IPS-18c (cell line): ENCODE data around the gene GTF2H4.

Experiments
- H3K4me3 ChIP-seq: 2 replicates; pipeline ENCODE4 v1.7.0; 2013; ENCODE audit warnings: low read depth, mild to moderate bottlenecking, low read length, moderate library complexity; ENCODE audit not compliant: insufficient read depth
- H3K9me3 ChIP-seq: one replicate; pipeline ENCODE4 v1.6.1; 2013; ENCODE audit warnings: mild to moderate bottlenecking, low read length, moderate library complexity; ENCODE audit not compliant: control insufficient read depth, insufficient read depth

GTF2H4 gene

GRCh38 chr6:30931969-30932645 lies 24.1 kb downstream of the GTF2H4 start, which contains the start of gene SFTA2:
Gene SFTA2 (minus strand): TSS chr6:30932170. CDS start chr6:30932096, 74 bp downstream.
- Histone ChIP-seq H3K9me3 (peaks cover 2% of the 10 kb centered on the region), H3K4me3 (no peak within 1 kb of the TSS)

GRCh38 chr6:30932665-30933365 lies 24.8 kb downstream of the GTF2H4 start:
- H3K9me3 ChIP-seq: no peaks in the 10 kb centered on the region
- no peak overlapping the region for H3K4me3 ChIP-seq

- Histone ChIP-seq H3K9me3 (no peaks in the 10 kb centered on the region), H3K4me3 (no peak overlapping the region)
Observed at GRCh38 chr6:30935018-30935417, 27.0 kb downstream of the GTF2H4 start.

GRCh38 chr6:30937265-30937664 lies 29.3 kb downstream of the GTF2H4 start:
- no peak overlapping the region for H3K4me3 ChIP-seq
- no peaks in the 10 kb centered on the region for H3K9me3 ChIP-seq

- H3K9me3 ChIP-seq: no peaks in the 10 kb centered on the region
- no peak overlapping the region for H3K4me3 ChIP-seq
Observed at GRCh38 chr6:30938730-30939129, 30.7 kb downstream of the GTF2H4 start.

- Histone ChIP-seq H3K4me3 (no peak overlapping the region), H3K9me3 (no peaks in the 10 kb centered on the region)
Observed at GRCh38 chr6:30939473-30939872, 31.5 kb downstream of the GTF2H4 start.

GRCh38 chr6:30940361-30940986 lies 32.5 kb downstream of the GTF2H4 start, which contains the start of gene MUCL3:
Gene MUCL3 (plus strand): TSS chr6:30940973. CDS start chr6:30941000, 27 bp downstream.
- Histone ChIP-seq H3K4me3 (no peak within 1 kb of the TSS), H3K9me3 (no peaks in the 10 kb centered on the region)

GRCh38 chr6:30942338-30943060 lies 34.5 kb downstream of the GTF2H4 start:
- Histone ChIP-seq H3K9me3 (no peaks in the 10 kb centered on the region), H3K4me3 (no peak overlapping the region)

- Histone ChIP-seq H3K4me3 (no peak overlapping the region), H3K9me3 (no peaks in the 10 kb centered on the region)
Observed at GRCh38 chr6:30944051-30944450, 36.0 kb downstream of the GTF2H4 start.

- H3K9me3 ChIP-seq: no peaks in the 10 kb centered on the region
- no peak overlapping the region for H3K4me3 ChIP-seq
Observed at GRCh38 chr6:30945281-30945680, 37.3 kb downstream of the GTF2H4 start.

- Histone ChIP-seq H3K4me3 (no peak overlapping the region), H3K9me3 (no peaks in the 10 kb centered on the region)
Observed at GRCh38 chr6:30947231-30947630, 39.2 kb downstream of the GTF2H4 start.

- H3K9me3 ChIP-seq: no peaks in the 10 kb centered on the region
- H3K4me3 ChIP-seq: no peak overlapping the region
Observed at GRCh38 chr6:30948811-30949210, 40.8 kb downstream of the GTF2H4 start.

- no peaks in the 10 kb centered on the region for H3K9me3 ChIP-seq
- H3K4me3 ChIP-seq: no peak overlapping the region
Observed at GRCh38 chr6:30951907-30952469, 44.0 kb downstream of the GTF2H4 start.

GRCh38 chr6:30954631-30955366 lies 46.8 kb downstream of the GTF2H4 start:
- Histone ChIP-seq H3K9me3 (no peaks in the 10 kb centered on the region), H3K4me3 (peak overlapping the region; percentile 59; the same call in 1 of the 2 replicates)

- Histone ChIP-seq H3K4me3 (peak overlapping the region; percentile 59), H3K9me3 (no peaks in the 10 kb centered on the region)
Observed at GRCh38 chr6:30955367-30956042, 47.5 kb downstream of the GTF2H4 start.

GRCh38 chr6:30957716-30958115 lies 49.7 kb downstream of the GTF2H4 start:
- no peaks in the 10 kb centered on the region for H3K9me3 ChIP-seq
- H3K4me3 ChIP-seq: no peak overlapping the region
